Natural killer cell (primary cell): Measurements from ENCODE around the gene USP7. TPM values are rescaled to one million over a fixed set of nuclear protein-coding genes. Genes with fewer than 3 reads are reported as not detected.

Experiments
- ATAC-seq, 3 donors: fragments of 150-1000 bp in 2 of 3; fragments of 200-7000 bp in 1 of 3; cut with Tn5 transposase; 1 replicate in 1 of 3; 2 replicates in 2 of 3; pipeline ENCODE4 v1.10.0; 2021; ENCODE audit warnings: mild to moderate bottlenecking in 2 of 3, moderate library complexity in 2 of 3
- DNase-seq, 2 donors: peaks; one replicate each; pipeline versions ENCODE4 v3.0.0 to v3.0.0-alpha.2; 2013 to 2021; ENCODE audit warnings: mixed read lengths in 1 of 2
- H3K27ac ChIP-seq: one replicate; pipeline ENCODE4 v1.5.1; 2013; ENCODE audit warnings: mild to moderate bottlenecking, low read length
- H3K27me3 ChIP-seq: one replicate; pipeline ENCODE4 v1.6.1; 2013; ENCODE audit warnings: low read length; ENCODE audit not compliant: control insufficient read depth, insufficient read depth
- H3K36me3 ChIP-seq: one replicate; pipeline ENCODE4 v1.6.1; 2013; ENCODE audit warnings: low read length; ENCODE audit not compliant: control insufficient read depth, insufficient read depth
- H3K4me1 ChIP-seq: one replicate; pipeline ENCODE4 v1.6.1; 2013; ENCODE audit warnings: low read length; ENCODE audit not compliant: control insufficient read depth, insufficient read depth
- H3K4me3 ChIP-seq: one replicate; pipeline ENCODE4 v1.5.1; 2013; ENCODE audit warnings: low read length
- H3K9me3 ChIP-seq: one replicate; pipeline ENCODE4 v1.6.1; 2013; ENCODE audit warnings: low read length; ENCODE audit not compliant: control insufficient read depth, insufficient read depth
- H3K27ac Mint-ChIP-seq, 2 donors: one replicate each; pipeline ENCODE4 v1.8.0; 2022; ENCODE audit warnings: mild to moderate bottlenecking in 2 of 2, mixed read lengths in 2 of 2, moderate library complexity in 1 of 2
- H3K27me3 Mint-ChIP-seq, 2 donors: one replicate each; pipeline ENCODE4 v1.8.0; 2022; ENCODE audit warnings: low read depth in 2 of 2, mixed read lengths in 2 of 2
- H3K36me3 Mint-ChIP-seq: one replicate; pipeline ENCODE4 v1.8.0; 2022; ENCODE audit warnings: mixed read lengths
- H3K4me1 Mint-ChIP-seq, 2 donors: one replicate each; pipeline ENCODE4 v1.8.0; 2022; ENCODE audit warnings: mixed read lengths in 2 of 2
- H3K4me3 Mint-ChIP-seq: one replicate; pipeline ENCODE4 v1.8.0; 2022; ENCODE audit warnings: mild to moderate bottlenecking, moderate library complexity, mixed read lengths
- H3K9me3 Mint-ChIP-seq, 2 donors: one replicate each; pipeline ENCODE4 v1.8.0; 2022; ENCODE audit warnings: mixed read lengths in 2 of 2
- CTCF ChIP-seq: fragments of 200-600 bp; IDR thresholded peaks from one replicate; pipeline ENCODE4 v1.8.0; 2022; ENCODE audit warnings: antibody characterized with exemption
- WGBS: methylation state at CpG from one replicate; pipeline ENCODE4 v1.1.7; 2013; ENCODE audit warnings: missing lambda C conversion rate; ENCODE audit not compliant: insufficient coverage; 5-methylcytosine and 5-hydroxymethylcytosine counted together
- intact Hi-C: fragments of 100-400 bp; cut with micrococcal nuclease; formaldehyde crosslinking; loops from one replicate; pipeline ENCODE4 v1.14.2; 2022
- total RNA-seq, 4 donors: library from RNA; stranded (reverse); fragments of 120-200 nt in 1 of 4; gene quantifications; one replicate each; pipeline versions ENCODE4 v1.2.3 to v1.2.4, GENCODE V29; 2013 to 2022

The USP7 gene
- total RNA-seq, 3 donors from 2014 or later (not counting 1 experiment from before 2014, with no cell fraction given), result 213 to 268 (median 236) TPM

- Histone ChIP-seq H3K4me1 (peaks cover 22% of the 10 kb centered on the region), H3K36me3 (no peaks in the 10 kb centered on the region), H3K27me3 (no peaks in the 10 kb centered on the region), H3K4me3 (no peak overlapping the region), H3K9me3 (no peaks in the 10 kb centered on the region), H3K27ac (no peak overlapping the region)
- no peaks in the 10 kb centered on the region for H3K9me3 Mint-ChIP-seq
- peaks cover 0 to 8% of the 10 kb centered on the region in 2 donors for H3K27me3 Mint-ChIP-seq
- DNase-seq (no peak), ATAC-seq (no peak)
- intact Hi-C loops, result loop anchor here (5.0 kb wide), 1 partner anchor 86 kb away; the partner anchor contains the start of genes PMM2 and TMEM186
- peaks cover 12 to 25% of the 10 kb centered on the region in 2 donors for H3K4me1 Mint-ChIP-seq
- H3K36me3 Mint-ChIP-seq, result no peaks in the 10 kb centered on the region
- H3K27ac Mint-ChIP-seq, result no peak overlapping the region
- H3K4me3 Mint-ChIP-seq, result no peak overlapping the region
- TF ChIP-seq CTCF, result no peak
- WGBS, result 89% methylated on average over 17 of the region's 17 CpGs
Observed at GRCh38 chr16:8882725-8883377, 80.9 kb downstream of the USP7 start.

GRCh38 chr16:8882041-8882617, 81.6 kb downstream of the USP7 start, which contains the start of gene LITAFD:
Gene LITAFD (plus strand): TSS chr16:8882351. CDS start chr16:8884356, 2,005 bp downstream.
- Mint-ChIP-seq H3K36me3 (no peaks in the 10 kb centered on the region), H3K27ac (no peak within 1 kb of the TSS), H3K4me1 (peaks cover 12 to 21% of the 10 kb centered on the region in 2 donors), H3K9me3 (no peaks in the 10 kb centered on the region), H3K4me3 (no peak within 1 kb of the TSS), H3K27me3 (peaks cover 0 to 8% of the 10 kb centered on the region in 2 donors)
- Histone ChIP-seq H3K27me3 (no peaks in the 10 kb centered on the region), H3K4me3 (no peak within 1 kb of the TSS), H3K4me1 (peaks cover 22% of the 10 kb centered on the region), H3K9me3 (no peaks in the 10 kb centered on the region), H3K27ac (no peak within 1 kb of the TSS), H3K36me3 (no peaks in the 10 kb centered on the region)
- TF ChIP-seq CTCF, result no peak
- intact Hi-C loops, result loop anchor here (5.0 kb wide), 1 partner anchor 85 kb away; the partner anchor contains the start of genes PMM2 and TMEM186
- DNase-seq, result no peak
- no peak for ATAC-seq
- WGBS, result 77% methylated on average over 10 of the region's 10 CpGs

GRCh38 chr16:8880839-8881510, 82.7 kb downstream of the USP7 start:
- DNase-seq (no peak), ATAC-seq (no peak)
- no peaks in the 10 kb centered on the region for H3K36me3 Mint-ChIP-seq
- intact Hi-C loops, result loop anchor here (1.0 to 5.0 kb wide), 3 partner anchors 84 to 314 kb away; partner anchors contain the start of genes PMM2 and TMEM186
- H3K4me1 Mint-ChIP-seq, result peaks cover 10 to 15% of the 10 kb centered on the region in 2 donors
- no peak for TF ChIP-seq CTCF
- Histone ChIP-seq H3K9me3 (no peaks in the 10 kb centered on the region), H3K4me1 (peaks cover 16% of the 10 kb centered on the region), H3K36me3 (no peaks in the 10 kb centered on the region), H3K27ac (no peak overlapping the region), H3K27me3 (no peaks in the 10 kb centered on the region), H3K4me3 (no peak overlapping the region)
- 87% methylated on average over 8 of the region's 8 CpGs for WGBS
- H3K27ac Mint-ChIP-seq, result no peak overlapping the region
- peaks cover 0 to 8% of the 10 kb centered on the region in 2 donors for H3K27me3 Mint-ChIP-seq
- no peak overlapping the region for H3K4me3 Mint-ChIP-seq
- no peaks in the 10 kb centered on the region for H3K9me3 Mint-ChIP-seq
